HL-60/S4 (cell line): ENCODE measurements around the gene TMEM255B.
"Not testable (repeated sequence)": the region's sequence is repeated elsewhere in the genome, so short reads cannot be mapped to it uniquely, and the experiment has no call there.

Experiments used
- in situ Hi-C: fragments of 300-500 bp; cut with MboI; formaldehyde crosslinking; loops from 2 replicates; pipeline ENCODE4 v1.14.3; 2022; ENCODE audit warnings: low sequenced_read_pairs

TMEM255B gene

GRCh38 chr13:113758651-113759524 is at the start of gene TMEM255B:
Gene TMEM255B, plus strand, starts transcription at chr13:113759226. Its CDS starts 44 bp downstream, at chr13:113759270.
- in situ Hi-C loops: no loop called here

GRCh38 chr13:113722921-113723320 is 36.1 kb upstream of the TMEM255B start:
- in situ Hi-C loops: no loop called here

- in situ Hi-C loops: no loop called here
These were observed 35.5 kb upstream of the TMEM255B start for GRCh38 chr13:113723410-113724015.

DNA sequence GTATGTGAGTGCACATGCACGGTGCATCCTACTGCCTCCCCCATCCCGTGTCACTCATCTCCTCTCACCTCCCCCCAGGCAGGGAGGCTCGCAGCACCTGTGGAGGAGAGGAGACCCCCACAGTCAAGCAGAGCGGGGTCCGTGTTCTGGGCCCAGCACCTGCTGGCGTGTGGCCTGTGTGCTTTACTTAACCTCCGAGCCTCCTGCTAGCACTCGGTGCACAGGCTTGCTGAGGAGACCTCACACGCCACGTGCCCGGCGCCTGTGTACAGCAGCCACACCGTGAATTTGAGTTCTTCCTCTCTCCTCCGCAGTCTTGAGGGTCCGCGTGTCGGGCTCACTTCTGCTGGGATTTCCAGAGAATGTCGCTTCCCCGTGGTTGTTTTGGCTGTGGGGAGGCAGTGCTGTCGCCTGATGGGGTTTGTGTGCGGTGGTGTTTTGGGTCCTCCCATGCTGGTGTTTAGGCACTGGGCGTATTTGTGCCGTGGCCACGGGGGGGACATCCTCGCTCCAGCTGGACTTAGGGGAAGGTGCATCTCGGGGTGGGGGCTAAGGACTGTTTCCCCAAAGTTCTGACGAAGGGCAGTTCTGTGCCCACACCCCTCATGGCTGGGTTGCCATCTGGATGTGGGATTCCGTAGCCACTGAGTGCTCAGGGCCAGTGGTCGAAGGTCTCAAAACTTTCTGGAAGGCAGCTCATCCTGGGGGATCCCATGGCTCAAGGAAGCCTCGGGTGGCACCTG is 34.8 kb upstream of the TMEM255B start:
- in situ Hi-C loops: no loop called here

GRCh38 chr13:113724780-113725315 is 34.2 kb upstream of the TMEM255B start:
- in situ Hi-C loops: no loop called here

GRCh38 chr13:113725329-113726105 is 33.5 kb upstream of the TMEM255B start:
- in situ Hi-C loops: not testable (repeated sequence)

- in situ Hi-C loops: not testable (repeated sequence)
These were observed 32.8 kb upstream of the TMEM255B start for GRCh38 chr13:113726106-113726821.

- in situ Hi-C loops: no loop called here
These were observed 32.0 kb upstream of the TMEM255B start for GRCh38 chr13:113726961-113727411.

DNA sequence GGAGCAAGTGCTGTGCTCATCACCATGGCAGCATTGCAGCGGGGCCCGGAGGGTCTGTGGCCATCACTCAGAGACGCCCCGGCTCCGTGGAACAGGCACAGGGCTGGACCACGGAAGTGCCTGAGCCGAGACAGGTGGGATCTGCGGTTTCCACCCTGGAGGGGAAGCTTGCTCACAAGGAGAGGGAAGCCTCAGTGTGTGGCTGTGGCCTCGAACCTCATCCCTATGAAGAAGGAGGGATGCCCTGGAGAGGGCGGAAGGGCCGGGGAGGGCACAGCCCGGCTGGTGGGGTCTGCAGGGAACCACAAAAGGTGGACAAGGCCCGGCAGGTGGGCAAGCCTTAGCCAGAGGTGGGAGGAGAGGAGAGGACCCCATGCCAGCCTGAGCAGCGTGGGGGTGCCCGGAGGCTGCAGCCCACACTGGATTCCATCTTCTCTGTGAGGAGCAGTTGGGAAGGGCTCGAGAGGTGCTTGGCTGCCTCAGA is 30.4 kb upstream of the TMEM255B start:
- in situ Hi-C loops: no loop called here

GRCh38 chr13:113729187-113730019 is 29.6 kb upstream of the TMEM255B start:
- in situ Hi-C loops: no loop called here

GRCh38 chr13:113730258-113730691 is 28.8 kb upstream of the TMEM255B start:
- in situ Hi-C loops: no loop called here

GRCh38 chr13:113730831-113731191 is 28.2 kb upstream of the TMEM255B start:
- in situ Hi-C loops: no loop called here

DNA sequence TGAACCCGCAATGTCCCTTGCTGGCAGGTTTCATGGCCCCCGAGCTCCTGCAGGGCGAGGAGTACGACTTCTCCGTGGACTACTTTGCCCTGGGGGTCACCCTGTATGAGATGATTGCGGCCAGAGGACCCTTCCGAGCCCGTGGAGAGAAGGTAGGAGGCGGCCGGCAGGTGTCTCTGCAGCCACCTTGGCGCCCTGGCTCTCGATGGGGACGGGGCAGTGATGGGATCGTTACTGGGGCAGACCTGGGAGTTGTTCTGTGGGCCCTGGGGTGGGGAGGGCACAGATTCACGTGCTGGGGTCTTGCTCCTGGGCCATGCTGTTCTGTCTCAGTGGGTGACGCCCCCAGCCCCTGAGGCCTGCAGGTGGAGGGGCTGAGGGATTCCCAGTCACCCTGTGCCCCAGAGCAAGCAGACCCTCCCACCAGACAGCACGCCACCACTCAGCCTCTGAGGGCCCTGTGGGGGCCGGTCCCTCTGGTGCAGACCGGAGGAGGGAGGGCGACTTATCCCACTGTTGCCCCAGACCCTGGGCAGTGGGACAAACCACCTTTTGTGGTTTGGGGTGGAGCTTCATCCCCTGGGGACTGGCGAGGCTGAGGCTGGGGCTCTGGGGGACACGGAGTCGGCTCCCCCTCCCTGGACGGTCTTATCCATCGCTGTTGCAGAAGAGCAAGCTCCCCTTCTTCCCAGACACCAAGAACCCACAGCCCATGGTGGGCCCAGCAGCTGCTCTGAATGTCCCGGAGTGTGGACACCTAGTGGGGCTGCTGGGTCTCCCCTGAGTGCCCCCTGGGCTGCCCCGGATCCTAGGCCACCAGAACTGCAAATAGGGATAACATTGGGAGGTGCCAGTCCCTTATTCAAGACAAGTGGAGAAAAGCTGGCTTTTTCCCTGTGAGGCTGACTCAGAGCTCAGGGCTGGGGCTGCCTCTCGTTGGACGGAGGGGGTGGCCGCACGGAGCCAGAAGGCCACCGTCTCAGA is 27.5 kb upstream of the TMEM255B start:
- in situ Hi-C loops: no loop called here

DNA sequence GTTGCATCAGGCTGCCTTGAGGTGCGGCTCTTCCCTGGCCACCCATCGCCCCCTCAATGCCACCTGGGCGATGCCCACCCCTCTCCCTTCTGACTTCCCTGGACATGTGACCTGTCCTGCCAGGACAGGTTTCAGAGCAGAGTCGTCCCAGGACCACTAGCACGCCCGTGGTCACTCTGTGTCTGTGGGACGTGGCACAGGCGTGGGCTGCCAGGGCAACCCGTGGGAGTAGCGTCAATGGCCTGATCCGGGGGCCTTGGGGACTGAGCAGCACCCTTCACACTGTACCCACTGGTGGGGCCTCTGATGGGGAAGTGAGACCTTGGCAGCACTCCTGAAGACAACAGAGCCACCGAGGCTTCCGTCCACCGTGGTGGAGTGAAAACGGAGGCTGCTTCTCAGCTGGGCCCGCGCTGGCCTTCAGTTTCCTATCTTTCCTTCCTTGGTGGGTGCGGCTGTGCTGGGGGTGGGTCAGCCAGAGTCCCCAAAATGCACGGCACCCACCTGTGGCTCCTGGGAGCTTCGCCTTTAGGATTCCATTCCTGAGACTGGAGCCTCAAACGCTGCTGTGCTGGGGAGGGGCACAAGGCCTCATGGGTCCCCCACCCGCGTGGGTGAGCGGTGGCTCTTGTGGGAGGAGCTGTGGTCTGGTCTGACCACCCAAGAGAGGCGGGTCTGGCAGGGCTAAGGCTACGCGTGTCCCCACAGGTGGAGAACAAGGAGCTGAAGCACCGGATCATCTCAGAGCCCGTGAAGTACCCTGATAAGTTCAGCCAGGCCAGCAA is 26.7 kb upstream of the TMEM255B start:
- in situ Hi-C loops: no loop called here

DNA sequence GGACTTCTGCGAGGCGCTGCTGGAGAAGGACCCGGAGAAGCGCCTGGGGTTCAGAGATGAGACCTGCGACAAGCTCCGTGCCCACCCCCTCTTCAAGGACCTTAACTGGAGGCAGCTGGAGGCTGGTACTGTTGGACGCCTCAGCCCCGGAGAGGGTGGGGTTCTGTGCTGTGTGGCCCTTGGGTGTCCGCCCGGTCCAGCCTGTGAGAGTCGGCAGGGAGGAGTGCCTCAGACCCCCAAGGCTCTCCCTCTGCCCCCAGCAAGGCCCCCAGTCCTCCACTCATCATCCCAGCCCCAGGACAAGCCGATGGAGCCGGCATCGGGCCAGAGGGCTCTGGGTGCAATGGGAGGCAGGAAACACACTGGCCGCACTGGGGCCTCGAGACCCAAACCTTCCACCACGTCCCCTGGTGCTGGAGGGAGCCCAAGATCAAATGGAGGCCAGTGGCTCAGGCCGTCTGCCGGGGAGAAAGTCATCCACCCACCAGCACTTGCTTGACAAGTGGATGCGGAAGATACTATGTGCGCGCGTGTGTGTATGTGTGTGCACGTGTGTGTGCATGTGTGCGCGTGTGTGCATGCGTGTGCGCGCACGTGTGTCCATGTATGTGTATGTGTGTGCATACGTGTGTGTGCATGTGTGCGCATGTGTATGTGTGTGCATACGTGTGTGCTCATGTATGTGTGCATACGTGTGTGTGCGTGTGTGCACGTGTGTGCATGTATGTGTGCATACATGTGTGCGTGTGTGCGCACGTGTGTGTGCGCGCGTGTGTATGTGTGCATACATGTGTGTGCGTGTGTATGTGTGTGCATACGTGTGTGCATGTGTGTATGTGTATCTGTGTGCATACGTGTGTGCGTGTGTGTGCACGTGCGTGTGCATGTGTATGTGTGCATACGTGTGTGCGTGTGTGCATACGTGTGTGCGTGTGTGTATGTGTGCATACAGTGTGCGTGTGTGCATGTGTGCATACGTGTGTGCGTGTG is 25.8 kb upstream of the TMEM255B start:
- in situ Hi-C loops: no loop called here
